HG02623 (cell line): ENCODE measurements around the gene SSB.
"Not testable (repeated sequence)": the region's sequence is repeated elsewhere in the genome, so short reads cannot be mapped to it uniquely, and the experiment has no call there.

Experiments
- ATAC-seq: cut with Tn5 transposase; IDR thresholded peaks from one replicate; pipeline ENCODE4 v1.9.1; 2021; ENCODE audit warnings: moderate library complexity; ENCODE audit not compliant: unreplicated experiment

Gene SSB

GRCh38 chr2:169828141-169828811 is 29.6 kb downstream of the SSB start:
- no peak for ATAC-seq

GRCh38 chr2:169834401-169834800 is 35.7 kb downstream of the SSB start:
- no peak for ATAC-seq

- no peak for ATAC-seq
Measured at GRCh38 chr2:169838743-169839489, 40.2 kb downstream of the SSB start.

- no peak for ATAC-seq
Measured at GRCh38 chr2:169839954-169840746, 41.5 kb downstream of the SSB start.

GRCh38 chr2:169840747-169841142 is 42.1 kb downstream of the SSB start:
- ATAC-seq, result no peak

GRCh38 chr2:169841625-169842024 is 43.0 kb downstream of the SSB start:
- ATAC-seq, result not testable (repeated sequence)

- ATAC-seq, result no peak
Measured at GRCh38 chr2:169845016-169845415, 46.3 kb downstream of the SSB start.

GRCh38 chr2:169848959-169849693 is 50.5 kb downstream of the SSB start:
- not testable (repeated sequence) for ATAC-seq

GRCh38 chr2:169849710-169850109 is 51.0 kb downstream of the SSB start:
- no peak for ATAC-seq

- ATAC-seq, result no peak
Measured at GRCh38 chr2:169853041-169853668, 54.5 kb downstream of the SSB start.

GRCh38 chr2:169855281-169856258 is 56.9 kb downstream of the SSB start:
- ATAC-seq, result not testable (repeated sequence)

- ATAC-seq, result no peak
Measured at GRCh38 chr2:169859423-169859822, 60.8 kb downstream of the SSB start.

GRCh38 chr2:169860149-169860548 is 61.5 kb downstream of the SSB start:
- ATAC-seq, result no peak
